Prostate gland (tissue), 2 donors: Measurements from ENCODE around the gene OR2A42. TPM values are rescaled to one million over a fixed set of nuclear protein-coding genes. Genes with fewer than 3 reads are reported as not detected.
"Not testable (repeated sequence)": the region's sequence is repeated elsewhere in the genome, so short reads cannot be mapped to it uniquely, and the experiment has no call there.

Experiments used
- DNase-seq: peaks from one replicate; pipeline ENCODE4 v3.0.0-alpha.2; 2019; ENCODE audit warnings: low spot score
- H3K27ac ChIP-seq, 2 donors: fragments of 200-600 bp; sonication (generic); 2 replicates each; pipeline ENCODE4 v1.5.1; 2017 to 2019
- H3K27me3 ChIP-seq: fragments of 200-600 bp; sonication (generic); replicated peaks from 2 replicates; pipeline ENCODE4 v1.5.1; 2019; ENCODE audit not compliant: insufficient read depth
- H3K36me3 ChIP-seq, 2 donors: fragments of 200-600 bp; sonication (generic); 1 replicate in 1 of 2; 2 replicates in 1 of 2; pipeline versions ENCODE4 v1.5.1 to v1.8.1; 2017 to 2019
- H3K4me1 ChIP-seq: fragments of 200-600 bp; sonication (generic); replicated peaks from 2 replicates; pipeline ENCODE4 v1.5.1; 2019
- H3K4me3 ChIP-seq, 2 donors: fragments of 200-600 bp; sonication (generic); 2 replicates each; pipeline ENCODE4 v1.5.1; 2017 to 2019
- H3K9me3 ChIP-seq: fragments of 200-600 bp; sonication (generic); 2 replicates; pipeline ENCODE4 v1.5.1; 2017
- WGBS: methylation state at CpG from one replicate; pipeline ENCODE4 v1.1.5; 2018; 5-methylcytosine and 5-hydroxymethylcytosine counted together
- intact Hi-C: fragments of 100-400 bp; cut with DNase I; formaldehyde crosslinking; loops from one replicate; pipeline ENCODE4 v1.14.2; 2022
- total RNA-seq, 2 donors: library from RNA; depleted of rRNA; stranded (reverse); fragments of >200 nt; gene quantifications; one replicate each; pipeline ENCODE4 v1.1.0, GENCODE V29; 2016

The OR2A42 gene, protein sequence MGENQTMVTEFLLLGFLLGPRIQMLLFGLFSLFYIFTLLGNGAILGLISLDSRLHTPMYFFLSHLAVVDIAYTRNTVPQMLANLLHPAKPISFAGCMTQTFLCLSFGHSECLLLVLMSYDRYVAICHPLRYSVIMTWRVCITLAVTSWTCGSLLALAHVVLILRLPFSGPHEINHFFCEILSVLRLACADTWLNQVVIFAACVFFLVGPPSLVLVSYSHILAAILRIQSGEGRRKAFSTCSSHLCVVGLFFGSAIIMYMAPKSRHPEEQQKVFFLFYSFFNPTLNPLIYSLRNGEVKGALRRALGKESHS
- total RNA-seq, result not detected

DNA sequence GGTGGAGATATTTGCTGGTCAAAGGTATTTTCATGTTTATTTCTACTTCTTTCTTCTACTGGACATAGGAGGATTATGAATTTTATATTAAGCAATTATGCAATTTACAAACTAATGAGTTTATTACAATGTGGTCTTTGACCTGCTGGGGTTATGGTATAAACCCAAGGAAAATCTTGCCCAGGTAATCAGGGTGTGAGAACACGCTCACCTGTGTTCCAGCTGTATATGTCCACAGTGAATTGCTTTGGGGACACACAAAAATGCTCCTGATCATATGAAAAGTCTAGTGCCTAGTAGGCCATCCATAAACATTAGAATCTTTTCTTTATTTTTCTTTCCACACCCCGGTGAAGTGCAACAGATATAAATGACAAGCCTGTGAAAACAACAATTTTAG is at the start of gene OR2A42:
Gene OR2A42 (minus strand): TSS at position 241 of the 400 bp plus-strand sequence. CDS start 6,762 bp downstream, outside the sequence.
- DNase-seq, H3K9me3 ChIP-seq, H3K27ac ChIP-seq, H3K27me3 ChIP-seq, H3K36me3 ChIP-seq, H3K4me3 ChIP-seq, intact Hi-C loops, H3K4me1 ChIP-seq: not testable (repeated sequence)
- WGBS, result 63% methylated on average over 1 of the region's 2 CpGs

DNA sequence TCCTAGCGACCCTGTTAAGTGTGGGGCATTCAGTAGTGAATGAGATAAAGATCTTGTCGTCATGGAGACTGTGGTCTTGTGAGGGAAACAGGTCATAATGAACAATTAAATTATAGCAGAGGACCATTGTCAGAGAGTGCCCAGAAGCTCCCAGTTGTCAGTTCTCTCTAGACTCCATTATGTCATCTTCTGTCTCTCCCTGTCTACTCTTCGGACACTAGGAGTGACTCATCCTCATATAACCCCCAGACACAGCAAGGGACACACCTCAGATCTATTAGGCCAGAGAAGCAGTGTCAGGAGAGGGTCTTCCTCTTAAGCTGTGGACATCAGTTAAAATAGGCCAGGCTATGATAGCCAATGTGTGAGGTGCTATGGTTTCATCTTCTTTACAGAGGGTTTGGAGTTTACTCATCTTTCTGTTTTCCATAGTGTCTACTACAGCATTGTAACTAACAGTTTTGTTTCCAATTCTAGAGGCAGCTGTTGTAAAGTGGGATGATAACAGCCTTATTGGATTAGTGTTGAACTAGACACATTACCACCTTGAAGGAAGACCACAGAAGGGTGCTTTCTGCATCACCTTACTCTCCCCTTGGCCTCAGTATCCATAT is 47.9 kb upstream of the OR2A42 start:
- H3K27me3 ChIP-seq, H3K4me1 ChIP-seq, H3K27ac ChIP-seq, H3K9me3 ChIP-seq, DNase-seq, intact Hi-C loops, H3K36me3 ChIP-seq, H3K4me3 ChIP-seq: not testable (repeated sequence)
- whole genome bisulfite sequencing, result no CpG with 5 or more reads among the region's 3 CpGs

DNA sequence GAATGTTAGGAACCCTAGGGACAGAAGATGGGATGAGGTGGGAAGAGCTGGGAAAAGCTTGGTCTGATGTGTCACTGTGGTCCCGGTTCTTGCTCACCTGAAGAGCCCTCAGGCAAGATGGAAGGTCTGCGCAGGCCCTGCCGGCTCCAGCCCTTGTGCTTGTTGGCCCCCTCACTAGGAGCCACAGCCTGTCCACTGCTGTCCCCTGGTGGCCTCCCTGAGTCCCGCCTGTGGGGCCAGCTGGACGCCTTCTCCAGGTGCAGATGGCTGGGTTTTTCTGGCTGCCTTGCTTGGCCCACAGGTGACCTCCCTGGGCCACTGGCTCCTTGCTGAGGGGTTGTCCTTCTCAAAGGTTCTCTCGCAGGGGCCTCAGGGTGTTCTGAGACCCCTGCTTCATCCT is 44.3 kb upstream of the OR2A42 start:
- DNase-seq, H3K4me1 ChIP-seq, intact Hi-C loops, H3K9me3 ChIP-seq, H3K4me3 ChIP-seq, H3K27me3 ChIP-seq, H3K27ac ChIP-seq, H3K36me3 ChIP-seq: not testable (repeated sequence)
- WGBS, result no CpG with 5 or more reads among the region's 6 CpGs

DNA sequence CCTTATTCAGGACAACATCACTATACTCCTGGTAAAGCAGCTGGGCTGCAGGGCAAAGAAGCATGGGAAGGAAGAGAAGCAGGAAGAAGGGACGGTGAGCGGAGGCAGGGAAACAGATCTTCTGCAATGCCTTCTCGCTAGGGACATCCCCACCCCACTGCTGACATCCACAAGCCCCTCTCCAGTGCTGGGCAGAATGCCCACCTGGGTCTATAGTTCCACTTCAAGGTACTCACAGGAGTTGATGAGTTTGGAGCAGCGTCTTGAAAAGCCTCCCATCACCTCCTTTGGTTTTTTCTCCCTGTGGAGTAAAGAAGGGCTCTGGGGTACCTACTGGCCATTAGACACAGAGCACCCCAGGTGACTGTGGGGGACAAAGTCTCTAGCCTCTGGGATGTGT is 43.1 kb upstream of the OR2A42 start:
- H3K36me3 ChIP-seq, H3K27me3 ChIP-seq, H3K4me3 ChIP-seq, H3K4me1 ChIP-seq, H3K27ac ChIP-seq, H3K9me3 ChIP-seq, intact Hi-C loops, DNase-seq: not testable (repeated sequence)
- 96% methylated on average over 4 of the region's 4 CpGs for WGBS

DNA sequence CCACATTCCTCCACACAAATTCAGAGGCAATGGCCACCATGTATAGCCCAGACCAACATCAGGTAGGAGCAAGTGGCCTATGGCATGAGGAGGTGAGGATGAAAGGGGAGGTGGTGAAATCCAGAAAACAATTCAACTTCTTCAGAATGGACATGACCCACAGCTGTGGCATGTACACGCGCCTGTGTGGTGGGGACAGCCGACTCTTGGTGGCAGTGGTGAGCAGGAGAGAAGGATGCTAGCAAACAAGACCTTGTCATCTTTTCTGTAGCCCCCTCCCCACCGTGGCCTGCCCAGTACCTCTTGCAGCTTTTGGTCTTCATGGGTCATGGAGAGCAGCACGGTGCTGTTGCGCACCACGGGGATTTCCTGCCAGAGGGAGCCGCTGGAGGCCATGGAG is 42.6 kb upstream of the OR2A42 start:
- DNase-seq, H3K4me1 ChIP-seq, H3K27me3 ChIP-seq, H3K4me3 ChIP-seq, intact Hi-C loops, H3K27ac ChIP-seq, H3K36me3 ChIP-seq, H3K9me3 ChIP-seq: not testable (repeated sequence)
- WGBS, result no CpG with 5 or more reads among the region's 8 CpGs

DNA sequence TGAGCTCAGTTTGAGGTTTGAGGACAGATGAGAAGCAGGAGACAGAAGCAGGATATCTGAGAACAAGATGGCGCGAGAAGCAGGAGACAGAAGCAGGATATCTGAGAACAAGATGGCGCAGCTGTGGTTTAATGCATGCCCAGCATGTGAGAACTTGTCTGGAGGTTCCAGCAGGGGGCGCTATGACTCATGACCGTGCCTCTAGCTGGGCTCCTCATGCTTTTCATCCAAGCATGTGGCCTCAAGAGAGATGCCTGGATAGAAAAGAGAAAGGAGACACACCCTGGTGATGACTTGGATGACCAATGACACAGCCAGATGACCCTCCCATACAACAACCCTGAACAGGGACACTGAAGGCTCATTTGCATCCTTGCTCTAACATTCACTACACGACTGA is 40.6 kb upstream of the OR2A42 start:
- WGBS, result 100% methylated on average over 3 of the region's 6 CpGs
- H3K4me3 ChIP-seq, DNase-seq: not testable (repeated sequence)

DNA sequence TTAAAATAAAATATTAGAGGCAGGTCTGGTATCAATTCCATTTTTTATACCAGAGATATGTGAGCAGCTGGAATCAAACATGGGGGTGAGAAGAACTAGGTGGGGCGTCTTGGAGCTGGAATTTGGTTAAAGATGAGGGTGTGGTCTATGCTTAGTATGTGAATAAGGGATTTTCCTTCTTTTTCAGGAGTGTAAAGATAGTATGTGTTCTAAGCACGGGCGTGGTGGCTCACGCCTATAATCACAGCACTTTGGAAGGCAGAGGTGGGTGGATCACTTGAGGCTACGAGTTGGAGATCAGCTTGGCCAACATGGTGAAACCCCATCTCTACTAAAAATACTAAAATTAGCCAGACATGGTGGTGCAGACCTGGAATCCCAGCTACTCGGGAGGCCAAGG is 35.9 kb upstream of the OR2A42 start:
- H3K36me3 ChIP-seq, H3K4me3 ChIP-seq, H3K27me3 ChIP-seq, intact Hi-C loops, DNase-seq, H3K9me3 ChIP-seq, H3K27ac ChIP-seq, H3K4me1 ChIP-seq: not testable (repeated sequence)
- 100% methylated on average over 4 of the region's 6 CpGs for WGBS

More for the DNA sequence above, 40.6 kb upstream of the OR2A42 start:
- H3K9me3 ChIP-seq, H3K4me1 ChIP-seq, H3K36me3 ChIP-seq, intact Hi-C loops, H3K27ac ChIP-seq, H3K27me3 ChIP-seq: not testable (repeated sequence)

DNA sequence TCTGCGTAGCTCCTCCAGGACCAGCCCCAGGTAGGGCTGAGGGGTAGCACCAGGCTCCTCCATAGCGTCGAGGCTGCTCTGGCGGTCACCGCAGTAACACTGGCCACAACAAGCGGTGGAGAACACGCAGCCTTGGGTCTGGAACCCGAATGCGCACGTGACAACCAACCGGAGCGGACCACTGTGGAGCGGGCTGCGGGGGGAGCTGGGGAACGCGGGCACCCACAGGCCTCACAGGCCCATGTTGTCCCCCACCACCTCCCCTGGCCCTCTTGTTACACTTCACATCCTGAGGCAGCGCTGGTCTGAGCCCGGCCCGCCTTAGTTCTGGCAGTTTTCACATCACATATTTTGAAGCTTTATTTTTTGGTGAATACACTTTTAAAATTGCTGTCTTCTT is 29.8 kb upstream of the OR2A42 start, which contains the start of gene CTAGE8:
Gene CTAGE8 (minus strand): TSS at position 101 of the 400 bp plus-strand sequence. CDS start 38 bp downstream, at position 63.
- H3K4me3 ChIP-seq, H3K27me3 ChIP-seq, H3K36me3 ChIP-seq, intact Hi-C loops, H3K4me1 ChIP-seq, H3K27ac ChIP-seq, DNase-seq, H3K9me3 ChIP-seq: not testable (repeated sequence)
- WGBS, result no CpG with 5 or more reads among the region's 19 CpGs

DNA sequence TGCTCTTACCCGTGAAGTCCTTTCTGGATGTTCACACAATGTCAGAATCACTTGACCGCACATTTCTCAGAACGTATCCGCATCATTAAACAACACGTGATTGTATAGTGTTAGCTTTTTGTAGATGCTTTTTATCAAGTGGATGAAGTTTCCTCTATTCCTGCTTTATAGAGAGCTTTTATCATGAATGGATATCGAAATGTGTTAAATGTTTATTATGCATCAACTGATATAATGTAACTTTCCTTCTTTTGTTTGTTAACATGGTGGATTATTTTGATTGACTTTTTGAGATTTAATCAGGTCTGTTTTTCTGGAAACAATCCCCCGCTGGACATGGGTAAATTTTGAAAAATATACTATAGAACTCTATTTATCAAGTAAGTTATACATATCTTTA is 25.3 kb upstream of the OR2A42 start, which contains the start of gene OR2A7:
Gene OR2A7 (minus strand): TSS at position 101 of the 400 bp plus-strand sequence. CDS start 5,164 bp downstream, outside the sequence.
- DNase-seq, intact Hi-C loops, H3K27me3 ChIP-seq, H3K36me3 ChIP-seq, H3K4me1 ChIP-seq, H3K27ac ChIP-seq, H3K9me3 ChIP-seq, H3K4me3 ChIP-seq: not testable (repeated sequence)
- WGBS, result 95% methylated on average over 6 of the region's 7 CpGs

DNA sequence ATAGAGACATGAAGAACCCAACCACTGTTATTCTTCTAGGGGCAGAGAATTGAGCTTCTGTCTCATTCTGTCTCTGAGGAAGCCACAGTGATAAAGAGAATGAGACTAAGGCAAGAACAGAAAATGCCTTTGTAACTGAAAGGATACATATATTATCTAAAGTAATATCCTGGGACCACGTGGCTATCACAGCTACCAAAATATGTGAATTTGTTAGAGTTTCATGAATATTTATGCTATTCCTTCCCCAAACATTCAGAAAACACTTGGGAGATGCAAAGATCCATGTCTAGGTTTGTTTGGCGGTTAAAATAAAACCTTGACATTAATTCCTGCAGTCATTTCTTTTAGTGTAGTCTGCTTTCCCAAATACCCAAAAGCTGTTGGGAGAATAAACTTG is 22.7 kb upstream of the OR2A42 start:
- H3K27ac ChIP-seq, H3K36me3 ChIP-seq, H3K9me3 ChIP-seq, intact Hi-C loops, DNase-seq, H3K27me3 ChIP-seq, H3K4me1 ChIP-seq, H3K4me3 ChIP-seq: not testable (repeated sequence)
- no CpG with 5 or more reads among the region's 2 CpGs for WGBS

DNA sequence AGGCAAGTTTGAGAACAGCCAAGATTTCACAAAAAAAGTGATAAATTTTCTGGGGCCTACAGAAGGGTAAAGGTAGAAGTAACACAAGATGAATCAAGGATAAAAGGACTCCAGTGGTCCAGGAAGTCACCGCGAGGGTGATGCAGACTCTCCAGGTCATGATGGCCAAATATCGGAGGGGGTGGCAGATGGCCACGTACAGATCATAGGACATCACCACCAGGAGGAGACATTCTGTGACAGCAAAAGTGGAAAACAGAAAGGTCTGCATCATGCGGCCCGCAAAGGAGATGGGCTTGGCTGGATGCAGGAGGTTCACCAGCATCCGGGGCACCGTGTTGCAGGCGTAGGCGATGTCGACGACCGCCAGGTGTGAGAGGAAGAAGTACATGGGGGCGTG is 19.7 kb upstream of the OR2A42 start:
- H3K27ac ChIP-seq, H3K9me3 ChIP-seq, H3K4me3 ChIP-seq, intact Hi-C loops, H3K36me3 ChIP-seq, H3K27me3 ChIP-seq, H3K4me1 ChIP-seq, DNase-seq: not testable (repeated sequence)
- no CpG with 5 or more reads among the region's 14 CpGs for WGBS
